Kidney capillary endothelial cell (primary cell): ENCODE measurements around the gene SIGLEC15.
"Not testable (repeated sequence)": the region's sequence is repeated elsewhere in the genome, so short reads cannot be mapped to it uniquely, and the experiment has no call there.

ENCODE experiments used
- DNase-seq: peaks from one replicate; pipeline ENCODE4 v3.0.0-alpha.2; 2018; ENCODE audit warnings: low spot score

The SIGLEC15 gene

GRCh38 chr18:45825258-45826044 lies at the start of gene SIGLEC15:
Gene SIGLEC15 (plus strand): TSS chr18:45825675. CDS start chr18:45825729, 54 bp downstream.
- DNase-seq, result peak; percentile 30

- DNase-seq, result no peak
These were observed 49.7 kb upstream of the SIGLEC15 start for GRCh38 chr18:45775743-45776142.

GRCh38 chr18:45777393-45777792 lies 48.1 kb upstream of the SIGLEC15 start:
- no peak for DNase-seq

GRCh38 chr18:45780568-45780967 lies 44.9 kb upstream of the SIGLEC15 start:
- DNase-seq, result no peak

- no peak for DNase-seq
These were observed 42.8 kb upstream of the SIGLEC15 start for GRCh38 chr18:45782662-45783061.

GRCh38 chr18:45783097-45784075 lies 42.1 kb upstream of the SIGLEC15 start:
- no peak for DNase-seq

GRCh38 chr18:45785134-45785533 lies 40.3 kb upstream of the SIGLEC15 start:
- DNase-seq, result no peak

- DNase-seq, result no peak
These were observed 38.5 kb upstream of the SIGLEC15 start for GRCh38 chr18:45786941-45787340.

GRCh38 chr18:45787346-45787745 lies 38.1 kb upstream of the SIGLEC15 start:
- no peak for DNase-seq

- no peak for DNase-seq
These were observed 36.6 kb upstream of the SIGLEC15 start for GRCh38 chr18:45788861-45789260.

GRCh38 chr18:45792506-45793263 lies 32.8 kb upstream of the SIGLEC15 start:
- DNase-seq, result no peak

GRCh38 chr18:45793264-45793965 lies 32.1 kb upstream of the SIGLEC15 start:
- peak; percentile 31 for DNase-seq

- DNase-seq, result no peak
These were observed 24.0 kb upstream of the SIGLEC15 start for GRCh38 chr18:45801416-45802004.

GRCh38 chr18:45802814-45803492 lies 22.5 kb upstream of the SIGLEC15 start:
- peak; percentile 96 for DNase-seq

- DNase-seq, result no peak
These were observed 19.9 kb upstream of the SIGLEC15 start for GRCh38 chr18:45805551-45805950.

GRCh38 chr18:45806226-45806625 lies 19.2 kb upstream of the SIGLEC15 start:
- DNase-seq, result no peak

- not testable (repeated sequence) for DNase-seq
These were observed 18.3 kb upstream of the SIGLEC15 start for GRCh38 chr18:45807144-45807543.

- DNase-seq, result not testable (repeated sequence)
These were observed 10.7 kb upstream of the SIGLEC15 start for GRCh38 chr18:45814733-45815132.

GRCh38 chr18:45817543-45817942 lies 7.9 kb upstream of the SIGLEC15 start:
- no peak for DNase-seq

GRCh38 chr18:45818765-45819164 lies 6.7 kb upstream of the SIGLEC15 start:
- not testable (repeated sequence) for DNase-seq
